ENCODE data around the gene RASSF8. TPM values are rescaled to one million over a fixed set of nuclear protein-coding genes. Genes with fewer than 3 reads are reported as not detected.

RASSF8 gene
- total and polyA plus RNA-seq, 4 experiments from 2014 or later = not detected

DNA sequence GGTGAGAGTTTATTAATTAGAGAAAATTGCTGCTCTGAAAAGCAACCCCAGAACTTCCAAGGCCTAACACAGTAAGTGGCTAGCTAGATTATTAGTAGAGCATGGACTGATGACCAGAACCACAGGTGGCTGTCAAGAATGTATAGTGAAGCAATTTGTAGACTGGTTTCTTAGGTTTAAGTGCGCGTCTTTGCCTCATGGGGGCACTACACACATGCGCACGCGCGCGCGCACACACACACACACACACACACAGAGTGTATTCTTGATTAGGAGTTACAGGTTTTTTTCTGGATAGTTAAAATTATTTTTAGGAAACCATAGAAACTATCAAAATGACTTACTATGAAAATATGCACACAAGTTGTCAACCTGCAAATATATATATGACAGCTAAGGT is 99.8 kb downstream of the RASSF8 start:
- Mint-ChIP-seq H3K9me3 (no peaks in the 10 kb centered on the region), H3K4me3 (no peak overlapping the region), H3K4me1 (no peaks in the 10 kb centered on the region), H3K27me3 (peaks cover 2 to 3% of the 10 kb centered on the region in 2 donors), H3K27ac (no peak overlapping the region), H3K36me3 (no peaks in the 10 kb centered on the region)
- ChIA-PET POLR2A (ENCODE audit: partially characterized antibody) (no interaction called here), CTCF (ENCODE audit: partially characterized antibody) (no interaction called here)
- no peak for DNase-seq
- Histone ChIP-seq H3K9me3 (ENCODE audit: control insufficient read depth in 1 of 2, low read length in 2 of 2) (no peaks in the 10 kb centered on the region), H3K27me3 (ENCODE audit: insufficient read depth, low read length) (no peaks in the 10 kb centered on the region), H3K4me1 (ENCODE audit: insufficient read depth, low read length) (no peaks in the 10 kb centered on the region), H3K4me3 (ENCODE audit: low read length in 2 of 2) (no peak overlapping the region), H3K27ac (ENCODE audit: low read depth, low read length) (no peak overlapping the region), H3K36me3 (ENCODE audit: insufficient read depth, low read length) (no peaks in the 10 kb centered on the region)
- intact Hi-C loops (cut with micrococcal nuclease) = no loop called here

DNA sequence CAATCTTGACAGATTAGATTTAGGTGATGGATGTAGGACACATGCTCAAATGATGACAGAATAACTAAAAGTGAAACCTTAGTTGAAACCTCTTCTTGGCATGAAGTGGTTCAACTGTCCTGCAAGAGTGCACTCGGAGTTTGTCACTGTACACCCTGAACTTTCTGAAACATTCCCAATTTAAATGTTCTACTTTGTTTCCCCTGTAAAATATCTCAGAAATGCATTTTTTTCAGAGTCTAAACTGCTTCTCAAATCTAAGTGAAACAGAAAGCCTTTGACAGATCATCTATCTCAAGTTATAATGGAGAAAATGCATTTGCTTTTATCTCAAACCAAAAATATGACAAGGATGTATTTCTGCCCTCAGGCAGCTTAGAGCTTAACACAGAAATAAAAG is 100.3 kb downstream of the RASSF8 start:
- Mint-ChIP-seq H3K36me3 (no peaks in the 10 kb centered on the region), H3K27me3 (peaks cover 2 to 3% of the 10 kb centered on the region in 2 donors), H3K4me3 (no peak overlapping the region), H3K27ac (no peak overlapping the region), H3K4me1 (no peaks in the 10 kb centered on the region), H3K9me3 (no peaks in the 10 kb centered on the region)
- CTCF ChIA-PET (ENCODE audit: partially characterized antibody) = no interaction called here
- POLR2A ChIA-PET (ENCODE audit: partially characterized antibody) = no interaction called here
- Histone ChIP-seq H3K27ac (ENCODE audit: low read depth, low read length) (no peak overlapping the region), H3K4me1 (ENCODE audit: insufficient read depth, low read length) (no peaks in the 10 kb centered on the region), H3K27me3 (ENCODE audit: insufficient read depth, low read length) (no peaks in the 10 kb centered on the region), H3K9me3 (ENCODE audit: control insufficient read depth in 1 of 2, low read length in 2 of 2) (no peaks in the 10 kb centered on the region), H3K4me3 (ENCODE audit: low read length in 2 of 2) (no peak overlapping the region), H3K36me3 (ENCODE audit: insufficient read depth, low read length) (no peaks in the 10 kb centered on the region)
- no peak for DNase-seq
- intact Hi-C loops (cut with micrococcal nuclease) = no loop called here

GRCh38 chr12:26062006-26062405 is 103.5 kb downstream of the RASSF8 start:
- DNase-seq = no peak
- Mint-ChIP-seq H3K9me3 (peaks cover 0 to 4% (median 0%) of the 10 kb centered on the region in 8 donors), H3K4me3 (no peak overlapping the region), H3K27ac (no peak overlapping the region), H3K27me3 (peaks cover 0 to 11% of the 10 kb centered on the region in 2 donors), H3K36me3 (no peaks in the 10 kb centered on the region), H3K4me1 (no peaks in the 10 kb centered on the region)
- CTCF ChIA-PET (ENCODE audit: partially characterized antibody) = no interaction called here
- POLR2A ChIA-PET (ENCODE audit: partially characterized antibody) = no interaction called here
- intact Hi-C loops (cut with micrococcal nuclease) = no loop called here
- Histone ChIP-seq H3K27me3 (ENCODE audit: insufficient read depth, low read length) (no peaks in the 10 kb centered on the region), H3K4me1 (ENCODE audit: insufficient read depth, low read length) (no peaks in the 10 kb centered on the region), H3K36me3 (ENCODE audit: insufficient read depth, low read length) (no peaks in the 10 kb centered on the region), H3K27ac (ENCODE audit: low read depth, low read length) (no peak overlapping the region), H3K9me3 (ENCODE audit: control insufficient read depth in 1 of 2, low read length in 2 of 2) (no peaks in the 10 kb centered on the region), H3K4me3 (ENCODE audit: low read length in 2 of 2) (no peak overlapping the region)

GRCh38 chr12:26062566-26062965 is 104.1 kb downstream of the RASSF8 start:
- Histone ChIP-seq H3K4me3 (ENCODE audit: low read length in 2 of 2) (no peak overlapping the region), H3K27ac (ENCODE audit: low read depth, low read length) (no peak overlapping the region), H3K4me1 (ENCODE audit: insufficient read depth, low read length) (no peaks in the 10 kb centered on the region), H3K27me3 (ENCODE audit: insufficient read depth, low read length) (no peaks in the 10 kb centered on the region), H3K36me3 (ENCODE audit: insufficient read depth, low read length) (no peaks in the 10 kb centered on the region), H3K9me3 (ENCODE audit: control insufficient read depth in 1 of 2, low read length in 2 of 2) (no peaks in the 10 kb centered on the region)
- no peaks in the 10 kb centered on the region for H3K36me3 Mint-ChIP-seq
- no peak overlapping the region for H3K4me3 Mint-ChIP-seq
- intact Hi-C loops (cut with micrococcal nuclease) = no loop called here
- ChIA-PET POLR2A (ENCODE audit: partially characterized antibody) (no interaction called here), CTCF (ENCODE audit: partially characterized antibody) (interaction anchor here (1.1 kb wide), 1 partner anchor 26 kb away, joined by 3 read pairs; no protein-coding TSS in a partner anchor)
- H3K4me1 Mint-ChIP-seq = no peaks in the 10 kb centered on the region
- no peak for DNase-seq
- H3K27ac Mint-ChIP-seq = no peak overlapping the region
- peaks cover 0 to 11% of the 10 kb centered on the region in 2 donors for H3K27me3 Mint-ChIP-seq
- peaks cover 0 to 4% (median 0%) of the 10 kb centered on the region in 8 donors for H3K9me3 Mint-ChIP-seq

DNA sequence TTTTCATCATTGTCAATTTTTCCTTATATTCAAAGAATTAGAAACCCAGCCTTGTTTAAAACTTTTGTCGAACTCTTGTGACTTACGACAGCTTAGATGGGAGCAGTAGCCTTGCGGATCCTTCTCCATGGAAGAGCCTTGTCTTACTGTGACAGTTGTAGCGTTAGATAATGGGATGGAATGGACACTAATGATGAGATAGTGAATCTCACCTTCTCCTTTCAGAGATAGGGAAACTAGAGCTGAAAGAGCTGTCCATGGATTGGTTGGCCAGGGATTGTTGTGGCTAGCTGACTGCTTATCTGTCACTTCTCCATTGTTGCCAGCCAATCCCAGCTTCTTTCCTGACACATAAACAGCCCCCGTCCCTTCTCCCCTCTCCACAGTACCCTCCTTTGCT is 107.0 kb downstream of the RASSF8 start:
- Mint-ChIP-seq H3K9me3 (peaks cover 0 to 4% (median 0%) of the 10 kb centered on the region in 8 donors), H3K27me3 (peaks cover 0 to 13% of the 10 kb centered on the region in 2 donors), H3K36me3 (no peaks in the 10 kb centered on the region), H3K4me3 (no peak overlapping the region), H3K27ac (no peak overlapping the region), H3K4me1 (no peaks in the 10 kb centered on the region)
- no peak overlapping the region for H3K27ac ChIP-seq (ENCODE audit: low read depth, low read length)
- H3K9me3 ChIP-seq (ENCODE audit: control insufficient read depth in 1 of 2, low read length in 2 of 2) = no peaks in the 10 kb centered on the region
- no peak for DNase-seq
- H3K4me1 ChIP-seq (ENCODE audit: insufficient read depth, low read length) = no peaks in the 10 kb centered on the region
- H3K4me3 ChIP-seq (ENCODE audit: low read length in 2 of 2) = no peak overlapping the region
- no peaks in the 10 kb centered on the region for H3K27me3 ChIP-seq (ENCODE audit: insufficient read depth, low read length)
- CTCF ChIA-PET (ENCODE audit: partially characterized antibody) = no interaction called here
- H3K36me3 ChIP-seq (ENCODE audit: insufficient read depth, low read length) = no peaks in the 10 kb centered on the region
- intact Hi-C loops (cut with micrococcal nuclease) = no loop called here
- POLR2A ChIA-PET (ENCODE audit: partially characterized antibody) = no interaction called here

GRCh38 chr12:26068503-26068902 is 110.0 kb downstream of the RASSF8 start:
- DNase-seq = no peak
- no peaks in the 10 kb centered on the region for H3K27me3 ChIP-seq (ENCODE audit: insufficient read depth, low read length)
- intact Hi-C loops (cut with micrococcal nuclease) = no loop called here
- H3K4me1 ChIP-seq (ENCODE audit: insufficient read depth, low read length) = no peaks in the 10 kb centered on the region
- H3K9me3 ChIP-seq (ENCODE audit: control insufficient read depth in 1 of 2, low read length in 2 of 2) = no peaks in the 10 kb centered on the region
- Mint-ChIP-seq H3K4me3 (no peak overlapping the region), H3K36me3 (no peaks in the 10 kb centered on the region), H3K4me1 (no peaks in the 10 kb centered on the region), H3K27ac (no peak overlapping the region), H3K9me3 (peaks cover 0 to 4% (median 0%) of the 10 kb centered on the region in 8 donors), H3K27me3 (peaks cover 2 to 13% of the 10 kb centered on the region in 2 donors)
- POLR2A ChIA-PET (ENCODE audit: partially characterized antibody) = no interaction called here
- CTCF ChIA-PET (ENCODE audit: partially characterized antibody) = no interaction called here
- H3K27ac ChIP-seq (ENCODE audit: low read depth, low read length) = no peak overlapping the region
- H3K36me3 ChIP-seq (ENCODE audit: insufficient read depth, low read length) = no peaks in the 10 kb centered on the region
- H3K4me3 ChIP-seq (ENCODE audit: low read length in 2 of 2) = no peak overlapping the region

DNA sequence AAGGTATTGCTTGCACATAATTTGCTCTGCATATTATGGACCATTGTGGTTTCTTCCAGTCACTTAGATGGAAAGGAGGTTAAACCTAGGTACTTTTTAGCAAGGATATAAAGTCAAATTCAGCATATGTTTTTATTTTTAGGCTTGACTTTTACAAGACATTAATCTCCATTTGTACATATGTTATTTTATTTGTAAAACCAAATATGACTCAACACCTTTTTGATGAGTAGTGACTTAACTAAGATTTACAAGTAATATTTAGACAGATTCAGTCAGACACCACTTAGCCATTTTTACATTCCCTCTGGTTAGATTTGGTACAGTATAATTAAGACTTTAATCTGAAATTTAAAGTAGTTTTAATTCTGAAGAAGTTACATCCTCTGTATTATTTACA is 111.3 kb downstream of the RASSF8 start:
- Mint-ChIP-seq H3K4me3 (no peak overlapping the region), H3K27ac (no peak overlapping the region), H3K9me3 (peaks cover 0 to 3% (median 0%) of the 10 kb centered on the region in 8 donors), H3K36me3 (no peaks in the 10 kb centered on the region), H3K27me3 (peaks cover 2 to 11% of the 10 kb centered on the region in 2 donors), H3K4me1 (no peaks in the 10 kb centered on the region)
- Histone ChIP-seq H3K4me1 (ENCODE audit: insufficient read depth, low read length) (no peaks in the 10 kb centered on the region), H3K27me3 (ENCODE audit: insufficient read depth, low read length) (no peaks in the 10 kb centered on the region), H3K27ac (ENCODE audit: low read depth, low read length) (no peak overlapping the region), H3K9me3 (ENCODE audit: control insufficient read depth in 1 of 2, low read length in 2 of 2) (no peaks in the 10 kb centered on the region), H3K36me3 (ENCODE audit: insufficient read depth, low read length) (no peaks in the 10 kb centered on the region), H3K4me3 (ENCODE audit: low read length in 2 of 2) (no peak overlapping the region)
- ChIA-PET CTCF (ENCODE audit: partially characterized antibody) (no interaction called here), POLR2A (ENCODE audit: partially characterized antibody) (no interaction called here)
- intact Hi-C loops (cut with micrococcal nuclease) = no loop called here
- DNase-seq = no peak
